Pancreas (tissue), 10 donors: ENCODE data around the gene PGF. TPM values are rescaled to one million over a fixed set of nuclear protein-coding genes. Genes with fewer than 3 reads are reported as not detected.

Experiments
- ATAC-seq, 4 donors: fragments of 200-7000 bp; cut with Tn5 transposase; one replicate each; pipeline versions ENCODE4 v1.8.0 to v1.9.1; 2020; ENCODE audit warnings: mild to moderate bottlenecking in 4 of 4, moderate library complexity in 4 of 4
- DNase-seq, 6 donors: peaks; one replicate each; pipeline ENCODE4 v3.0.0-alpha.2; 2020
- FAIRE-seq: peaks from 2 replicates; lab custom pipeline; 2012; peaks lifted over from hg19 to GRCh38; lab: Jason Lieb, UNC
- H3K27ac ChIP-seq, 4 donors: fragments of 200-600 bp; sonication (generic); 1 replicate in 3 of 4; 2 replicates in 1 of 4; pipeline versions ENCODE4 v1.5.0 to v1.8.0; 2020
- H3K27me3 ChIP-seq, 4 donors: fragments of 200-600 bp; one replicate each; pipeline ENCODE4 v1.8.0; 2021
- H3K36me3 ChIP-seq, 3 donors: fragments of 200-600 bp; sonication (generic) in 1 of 3; one replicate each; pipeline versions ENCODE4 v1.5.0 to v1.8.0; 2020 to 2021
- H3K4me1 ChIP-seq, 3 donors: fragments of 200-600 bp; one replicate each; pipeline ENCODE4 v1.8.0; 2021
- H3K4me3 ChIP-seq, 4 donors: fragments of 200-600 bp; sonication (generic) in 2 of 4; one replicate each; pipeline versions ENCODE4 v1.5.0 to v1.8.0; 2020 to 2021
- H3K9me3 ChIP-seq, 4 donors: fragments of 200-600 bp; one replicate each; pipeline ENCODE4 v1.8.0; 2021
- WGBS, 2 donors: extraction: QIAGEN DNeasy Blood & Tissue Kit; methylation state at CpG; one replicate each; pipeline ENCODE4 v1.1.7; 2013; 5-methylcytosine and 5-hydroxymethylcytosine counted together
- intact Hi-C, 3 donors: fragments of 100-400 bp; cut with DNase I; formaldehyde crosslinking; loops; one replicate each; pipeline versions ENCODE4 v1.11.1 to v1.14.2; 2022
- polyA plus RNA-seq, 2 donors: library from polyadenylated mRNA; stranded (reverse); fragments of 200-250 nt; gene quantifications; one replicate each; pipeline ENCODE4 v1.2.3, GENCODE V29; 2013
- total RNA-seq, 6 donors: library from RNA; stranded (reverse); fragmentation: NEBNext Ultra II Directional in 4 of 6; extraction: Animal tissue kit (Norgen Biotek cat#: 25700) in 4 of 6; gene quantifications; one replicate each; pipeline versions ENCODE4 v1.2.1 to v1.2.4, GENCODE V29; 2021 to 2023
- TF ChIP-seq, protein P1 (sequence below), 4 donors: fragments of 200-600 bp; sonication (generic) in 3 of 4; IDR thresholded peaks; one replicate each; pipeline versions ENCODE4 v1.5.0 to v1.8.0; 2021; ENCODE audit warnings: antibody characterized with exemption in 4 of 4
- donor health status: healthy with polysubstance abuse.
- donor health status: DM: no; HTN: no; CAD: no; lungs with moderate emphysema.
- donor health status: DM: no; HTN: no; CAD: no.
- donor health status: control.
- donor health status: control.
- donor health status: Bipolar disorder and iron deficiency.
- donor health status: DM: yes; HTN: yes; CAD: no.
- donor health status: DM: no; HTN: no; CAD: no.
- donor health status: DM: no; HTN: no; CAD: no.
- donor health status: DM: yes; HTN: yes; CAD: no.

PGF gene
- total and polyA plus RNA-seq, 8 donors: 0.73 to 4.7 (median 1.6) TPM

DNA sequence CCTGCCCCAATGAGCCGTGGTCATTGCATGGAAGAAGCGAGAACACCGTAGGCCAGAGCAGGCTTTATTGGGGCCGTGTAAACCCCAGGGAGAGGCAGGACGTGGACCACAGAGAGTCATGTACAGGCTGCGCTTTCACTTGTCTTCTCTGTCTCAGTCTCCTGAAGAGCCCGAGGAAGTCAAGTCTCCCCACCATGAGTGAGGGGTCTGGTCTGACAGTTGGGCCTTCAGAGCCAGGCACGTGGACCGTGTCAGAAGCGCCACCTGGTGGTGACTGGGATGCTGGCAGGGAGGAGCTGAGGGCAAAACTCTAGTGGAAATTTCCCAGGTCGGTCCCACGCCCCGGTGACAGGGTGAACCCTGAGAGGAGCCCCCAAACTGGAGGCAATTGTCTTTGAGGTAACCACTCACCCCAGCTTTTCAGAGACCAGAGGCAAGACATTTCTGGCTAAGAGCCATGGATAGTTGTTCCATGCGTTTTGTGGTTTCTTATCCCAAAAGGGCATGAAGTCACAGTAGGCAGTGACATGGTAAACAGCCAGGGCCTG is 49.7 kb downstream of the PGF start:
- peaks cover 2 to 26% (median 6%) of the 10 kb centered on the region in 3 donors for H3K36me3 ChIP-seq
- ATAC-seq: peak; percentile 65 to 81 (median 76)
- DNase-seq: peak; percentile 47 to 92 (median 76)
- no peaks in the 10 kb centered on the region for H3K27me3 ChIP-seq
- intact Hi-C loops: loop anchor here in 2 of 3 donors (5.0 kb wide), 2 partner anchors 43 to 48 kb away; no protein-coding TSS in a partner anchor
- TF ChIP-seq, protein P1, sequence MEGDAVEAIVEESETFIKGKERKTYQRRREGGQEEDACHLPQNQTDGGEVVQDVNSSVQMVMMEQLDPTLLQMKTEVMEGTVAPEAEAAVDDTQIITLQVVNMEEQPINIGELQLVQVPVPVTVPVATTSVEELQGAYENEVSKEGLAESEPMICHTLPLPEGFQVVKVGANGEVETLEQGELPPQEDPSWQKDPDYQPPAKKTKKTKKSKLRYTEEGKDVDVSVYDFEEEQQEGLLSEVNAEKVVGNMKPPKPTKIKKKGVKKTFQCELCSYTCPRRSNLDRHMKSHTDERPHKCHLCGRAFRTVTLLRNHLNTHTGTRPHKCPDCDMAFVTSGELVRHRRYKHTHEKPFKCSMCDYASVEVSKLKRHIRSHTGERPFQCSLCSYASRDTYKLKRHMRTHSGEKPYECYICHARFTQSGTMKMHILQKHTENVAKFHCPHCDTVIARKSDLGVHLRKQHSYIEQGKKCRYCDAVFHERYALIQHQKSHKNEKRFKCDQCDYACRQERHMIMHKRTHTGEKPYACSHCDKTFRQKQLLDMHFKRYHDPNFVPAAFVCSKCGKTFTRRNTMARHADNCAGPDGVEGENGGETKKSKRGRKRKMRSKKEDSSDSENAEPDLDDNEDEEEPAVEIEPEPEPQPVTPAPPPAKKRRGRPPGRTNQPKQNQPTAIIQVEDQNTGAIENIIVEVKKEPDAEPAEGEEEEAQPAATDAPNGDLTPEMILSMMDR (IDR thresholded peaks at IDR 0.05): peak; percentile 88 to 94 (median 90)
- FAIRE-seq: no peak
- 39 to 44% methylated on average over 14 of the region's 14 CpGs for WGBS, 2 donors
- no peaks in the 10 kb centered on the region for H3K9me3 ChIP-seq
- H3K4me3 ChIP-seq: no peak overlapping the region
- H3K4me1 ChIP-seq: no peaks in the 10 kb centered on the region
- H3K27ac ChIP-seq: no peak overlapping the region

DNA sequence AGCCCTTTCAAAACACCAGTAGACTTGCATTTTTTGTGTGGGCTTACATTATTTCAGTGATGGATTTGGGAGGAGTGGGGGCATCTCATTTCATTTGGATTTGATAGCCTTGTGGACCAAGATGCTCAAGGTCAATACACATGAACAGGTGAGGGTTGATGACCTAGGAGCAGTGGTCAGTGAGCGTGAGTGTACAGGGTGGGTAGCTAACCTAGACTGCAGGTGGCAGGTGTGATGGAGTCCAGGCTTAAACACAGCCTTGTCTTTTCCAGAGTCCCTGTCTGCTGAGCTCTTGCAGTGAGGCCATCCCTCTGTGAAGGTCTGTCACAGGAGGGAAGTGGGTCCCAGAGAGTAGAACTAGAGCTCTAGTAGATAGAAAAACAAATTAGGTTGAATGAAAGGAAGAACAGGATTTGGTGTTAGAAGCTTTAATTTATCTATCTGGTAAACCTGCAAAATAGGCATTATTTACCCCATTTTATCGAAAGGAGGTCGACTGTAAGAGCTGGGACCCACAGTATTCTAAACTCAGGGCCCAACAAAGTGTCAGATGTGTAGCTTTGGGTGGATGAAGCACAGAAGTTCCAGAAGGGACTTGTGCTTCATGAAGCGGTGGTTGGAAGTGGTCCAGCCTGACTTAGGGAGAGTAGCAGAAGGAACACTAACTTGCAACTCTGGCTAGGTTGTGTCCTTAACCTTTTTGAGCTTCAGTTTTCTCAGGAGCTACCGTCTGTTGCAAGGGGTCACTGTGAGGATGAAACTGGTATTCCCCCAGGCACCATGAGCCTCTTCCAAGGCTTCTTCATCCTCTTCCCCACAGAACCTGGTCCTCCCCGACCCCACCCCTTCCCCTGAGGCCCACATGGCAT is 50.5 kb downstream of the PGF start:
- no peak for FAIRE-seq
- no peak overlapping the region for H3K27ac ChIP-seq
- H3K36me3 ChIP-seq: peaks cover 2 to 34% (median 14%) of the 10 kb centered on the region in 3 donors
- no peak for DNase-seq
- H3K4me1 ChIP-seq: no peaks in the 10 kb centered on the region
- H3K27me3 ChIP-seq: no peaks in the 10 kb centered on the region
- H3K4me3 ChIP-seq: no peak overlapping the region
- intact Hi-C loops: loop anchor here in 2 of 3 donors (5.0 kb wide), 2 partner anchors 43 to 48 kb away; no protein-coding TSS in a partner anchor
- 78 to 86% methylated on average over 6 of the region's 6 CpGs for WGBS, 2 donors
- H3K9me3 ChIP-seq: no peaks in the 10 kb centered on the region
- ATAC-seq: no peak
- TF ChIP-seq, protein P1 (IDR thresholded peaks at IDR 0.05): no peak

GRCh38 chr14:74902941-74903705 is 52.3 kb downstream of the PGF start:
- Histone ChIP-seq H3K4me3 (no peak overlapping the region), H3K27me3 (no peaks in the 10 kb centered on the region), H3K27ac (no peak overlapping the region), H3K9me3 (no peaks in the 10 kb centered on the region), H3K36me3 (peaks cover 2 to 51% (median 26%) of the 10 kb centered on the region in 3 donors), H3K4me1 (no peaks in the 10 kb centered on the region)
- FAIRE-seq (no peak), ATAC-seq (no peak), DNase-seq (no peak)
- TF ChIP-seq, protein P1 (IDR thresholded peaks at IDR 0.05): no peak
- WGBS, 2 donors: 82 to 84% methylated on average over 10 of the region's 10 CpGs
- intact Hi-C loops: no loop called here

DNA sequence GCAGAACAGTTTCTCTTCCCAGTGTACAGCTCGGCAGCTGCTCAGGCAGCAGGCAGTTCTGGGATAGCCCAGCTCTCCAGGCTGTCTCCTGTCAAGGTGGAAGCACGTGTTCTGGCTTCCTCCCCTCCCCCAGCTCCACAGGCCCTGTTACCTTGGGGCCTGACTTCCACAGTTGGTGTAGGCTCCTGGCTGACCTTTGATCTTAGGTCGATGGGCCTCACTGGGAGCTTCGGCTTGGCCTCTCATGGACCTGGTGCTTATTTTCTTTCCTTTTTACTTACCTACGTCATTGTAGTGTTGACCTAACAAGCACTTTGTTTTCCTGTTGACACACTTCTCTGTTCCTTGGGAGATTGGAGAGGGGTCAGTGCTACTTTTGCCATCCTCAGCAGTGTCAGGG is 56.7 kb downstream of the PGF start:
- H3K36me3 ChIP-seq: peaks cover 11 to 93% (median 39%) of the 10 kb centered on the region in 3 donors
- FAIRE-seq (no peak), DNase-seq (no peak), ATAC-seq (peak in 1 of 4 donors; percentile 51)
- H3K4me1 ChIP-seq: no peaks in the 10 kb centered on the region
- 56 to 57% methylated on average over 5 of the region's 5 CpGs for WGBS, 2 donors
- H3K27me3 ChIP-seq: no peaks in the 10 kb centered on the region
- H3K9me3 ChIP-seq: no peaks in the 10 kb centered on the region
- H3K4me3 ChIP-seq: no peak overlapping the region
- no peak overlapping the region for H3K27ac ChIP-seq
- intact Hi-C loops: no loop called here
- TF ChIP-seq, protein P1 (IDR thresholded peaks at IDR 0.05): no peak
